HCT116 (cell line): ENCODE measurements around the gene ANO6. TPM values are rescaled to one million over a fixed set of nuclear protein-coding genes. Genes with fewer than 3 reads are reported as not detected.

ENCODE experiments used
- ATAC-seq: fragments of 200-7000 bp; cut with Tn5 transposase; 2 replicates; pipeline ENCODE4 v1.9.1; 2020; ENCODE audit warnings: mild to moderate bottlenecking, moderate library complexity
- BruUV-seq: library from RNA; stranded (reverse); fragments of 400-500 nt; replicated peaks from 2 replicates; lab custom pipeline; 2021; lab: Mats Ljungman, UMichigan
- CTCF ChIA-PET: fragments of 300-600 bp; sonication (Branson Sonifier 250); formaldehyde crosslinking; loops from one replicate; lab custom pipeline; 2021; ENCODE audit warnings: antibody characterized with exemption; lab: Charles Lee
- POLR2A ChIA-PET: fragments of 300-600, 350-600 bp; sonication (Branson Sonifier 250); formaldehyde crosslinking; loops from one replicate; lab custom pipeline; 2021; ENCODE audit warnings: antibody characterized with exemption; lab: Charles Lee
- RAD21 ChIA-PET, 2 experiments: fragments of 300-600 bp; sonication (Branson Sonifier 250); formaldehyde crosslinking; loops; one replicate each; lab custom pipeline; 2023; ENCODE audit warnings: low total read pairs in 2 of 2; ENCODE audit not compliant: uncharacterized antibody in 2 of 2, unreplicated experiment in 2 of 2, low non-redundant PET in 1 of 2; lab: Charles Lee
- DNase-seq: peaks from one replicate; pipeline ENCODE4 v3.0.0-alpha.2; 2010; ENCODE audit warnings: low read depth, low spot score
- H2AFZ ChIP-seq: fragments of 200-600 bp; shearing (Covaris generic), sonication (generic); 2 replicates; pipeline ENCODE4 v1.6.1; 2017; ENCODE audit warnings: low read depth, mixed run types, mixed read lengths, antibody characterized with exemption, low read length; ENCODE audit not compliant: poor library complexity, severe bottlenecking
- H3K27ac ChIP-seq: 2 replicates; pipeline ENCODE4 v1.5.1; 2012; ENCODE audit warnings: low read depth, low read length
- H3K27me3 ChIP-seq: fragments of 200-600 bp; sonication (generic); 2 replicates; pipeline ENCODE4 v1.6.1; 2016; ENCODE audit warnings: mixed run types, low read length, mixed read lengths; ENCODE audit not compliant: insufficient read depth
- H3K36me3 ChIP-seq, 2 experiments: fragments of 200-500 bp in 1 of 2; fragments of 200-600 bp in 1 of 2; sonication (Bioruptor generic) in 1 of 2; sonication (generic) in 1 of 2; 2 replicates each; pipeline versions ENCODE4 v1.5.1 to v1.6.1; 2014 to 2016; ENCODE audit warnings: low read length in 2 of 2, inconsistent platforms in 1 of 2, mixed read lengths in 1 of 2, mixed run types in 1 of 2; ENCODE audit not compliant: insufficient read depth in 2 of 2, control insufficient read depth in 1 of 2
- H3K4me1 ChIP-seq, 2 experiments: fragments of 200-600 bp in 1 of 2; sonication (generic) in 1 of 2; 2 replicates each; pipeline versions ENCODE4 v1.5.1 to v1.6.1; 2012 to 2017; ENCODE audit warnings: low read length in 2 of 2, inconsistent platforms in 1 of 2, mild to moderate bottlenecking in 1 of 2, mixed read lengths in 1 of 2, mixed run types in 1 of 2, moderate library complexity in 1 of 2; ENCODE audit not compliant: insufficient read depth in 2 of 2, control insufficient read depth in 1 of 2
- H3K4me2 ChIP-seq: fragments of 200-600 bp; sonication (generic); 2 replicates; pipeline ENCODE4 v1.6.1; 2017; ENCODE audit warnings: mixed run types, low read length, mixed read lengths
- H3K4me3 ChIP-seq, 2 experiments: fragments of 200-600 bp in 1 of 2; sonication (generic) in 1 of 2; replicated peaks in 1 of 2; 2 replicates each; pipeline ENCODE4 v1.5.1; 2011 to 2016; ENCODE audit warnings: low read length in 2 of 2, control low read depth in 1 of 2, low read depth in 1 of 2, mild to moderate bottlenecking in 1 of 2, mixed read lengths in 1 of 2, mixed run types in 1 of 2
- H3K79me2 ChIP-seq: fragments of 200-600 bp; sonication (generic); 2 replicates; pipeline ENCODE4 v1.6.1; 2017; ENCODE audit warnings: mild to moderate bottlenecking, mixed run types, low read length, moderate library complexity, mixed read lengths; ENCODE audit not compliant: insufficient read depth
- H3K9ac ChIP-seq: fragments of 200-600 bp; sonication (generic); 2 replicates; pipeline ENCODE4 v1.6.1; 2016; ENCODE audit warnings: low read length, mixed read lengths
- H3K9me2 ChIP-seq: fragments of 200-600 bp; sonication (generic), shearing (Covaris generic); 2 replicates; pipeline ENCODE4 v1.6.1; 2017; ENCODE audit warnings: mixed run types, mild to moderate bottlenecking, moderate library complexity; ENCODE audit not compliant: insufficient read depth
- H3K9me3 ChIP-seq, 2 experiments: fragments of 200-500 bp in 1 of 2; fragments of 200-600 bp in 1 of 2; sonication (Bioruptor generic) in 1 of 2; sonication (generic) in 1 of 2; 2 replicates each; pipeline ENCODE4 v1.6.1; 2014 to 2017; ENCODE audit warnings: low read length in 2 of 2, mixed read lengths in 2 of 2, inconsistent platforms in 1 of 2, low read depth in 1 of 2, mild to moderate bottlenecking in 1 of 2, mixed run types in 1 of 2, moderate library complexity in 1 of 2; ENCODE audit not compliant: control insufficient read depth in 1 of 2, insufficient read depth in 1 of 2
- H4K20me1 ChIP-seq: fragments of 200-600 bp; sonication (generic), shearing (Covaris generic); 2 replicates; pipeline ENCODE4 v1.6.1; 2017; ENCODE audit warnings: mixed run types, mild to moderate bottlenecking, moderate library complexity; ENCODE audit not compliant: insufficient read depth
- CTCF ChIP-seq, 3 experiments: fragments of 200-600 bp in 1 of 3; sonication (generic) in 1 of 3; IDR thresholded peaks in 2 of 3; conservative IDR thresholded peaks in 1 of 3; 2 replicates each; pipeline ENCODE4 v1.5.1; 2012 to 2017; ENCODE audit warnings: low read depth in 2 of 3, low read length in 2 of 3, antibody characterized with exemption in 1 of 3, borderline replicate concordance in 1 of 3, control low read depth in 1 of 3, mild to moderate bottlenecking in 1 of 3, mixed read lengths in 1 of 3, mixed run types in 1 of 3, moderate library complexity in 1 of 3; ENCODE audit not compliant: insufficient read depth in 1 of 3
- ELF1 ChIP-seq: IDR thresholded peaks from 2 replicates; pipeline ENCODE4 v1.6.1; 2012; ENCODE audit warnings: low read depth, borderline replicate concordance
- POLR2AphosphoS5 ChIP-seq: IDR thresholded peaks from 2 replicates; pipeline ENCODE4 v1.6.1; 2011; ENCODE audit warnings: mild to moderate bottlenecking, low read depth, low read length, moderate library complexity
- SIN3A ChIP-seq: IDR thresholded peaks from 2 replicates; pipeline ENCODE4 v1.6.1; 2012; ENCODE audit warnings: low read depth
- ZBTB33 ChIP-seq: IDR thresholded peaks from 2 replicates; pipeline ENCODE4 v1.6.1; 2011; ENCODE audit warnings: mild to moderate bottlenecking, low read length, moderate library complexity; ENCODE audit not compliant: insufficient replicate concordance; ENCODE audit errors: extremely low read depth
- intact Hi-C: fragments of 100-400 bp; cut with micrococcal nuclease; formaldehyde crosslinking; loops from 2 replicates; pipeline ENCODE4 v1.10.0; 2022
- total RNA-seq: library from RNA; stranded (reverse); gene quantifications from one replicate; pipeline ENCODE4 v1.2.1, GENCODE V29; 2021; ENCODE audit not compliant: unreplicated experiment

ANO6 gene
- total RNA-seq, 1 experiment from 2014 or later, result 36.7 TPM

GRCh38 chr12:45174595-45174994 lies 41.3 kb upstream of the ANO6 start (continued):
- TF ChIP-seq ZBTB33 (no peak), SIN3A (no peak), CTCF (IDR thresholded peaks at IDR 0.05 in 2 of 3, conservative IDR thresholded peaks at IDR 0.05 in 1 of 3; ENCODE audit: borderline replicate concordance in 1 of 3, insufficient read depth in 1 of 3, low read depth in 2 of 3, low read length in 2 of 3) (no peak)

DNA sequence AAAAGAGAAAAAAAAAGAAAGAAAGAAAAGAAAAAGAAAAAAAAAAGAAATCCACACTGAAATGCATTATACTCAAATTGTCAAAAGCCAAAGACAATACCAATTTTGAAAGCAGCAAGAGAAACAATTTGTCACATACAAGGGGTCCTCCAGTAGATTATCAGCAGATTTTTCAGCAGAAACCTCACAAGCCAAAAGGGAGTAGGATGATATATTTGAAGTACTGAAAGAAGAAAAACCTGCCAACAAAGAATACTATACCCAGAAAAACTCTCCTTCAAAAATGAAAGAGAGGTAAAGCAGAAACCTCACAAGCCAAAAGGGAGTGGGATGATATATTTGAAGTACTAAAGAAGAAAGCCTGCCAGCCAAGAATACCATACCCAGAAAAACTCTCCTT lies 37.1 kb upstream of the ANO6 start:
- H3K9me3 ChIP-seq, result peaks cover 0 to 8% of the 10 kb centered on the region in 2 experiments; a peak in 1 of 4 replicates
- H3K36me3 ChIP-seq, result no peaks in the 10 kb centered on the region
- H3K27ac ChIP-seq, result no peak overlapping the region
- intact Hi-C loops, result loop anchor here (10.0 kb wide), 1 partner anchor 366 kb away; no protein-coding TSS in a partner anchor
- no peak for TF ChIP-seq CTCF (IDR thresholded peaks at IDR 0.05 in 2 of 3, conservative IDR thresholded peaks at IDR 0.05 in 1 of 3; ENCODE audit: borderline replicate concordance in 1 of 3, insufficient read depth in 1 of 3, low read depth in 2 of 3, low read length in 2 of 3)
- no peak for TF ChIP-seq POLR2AphosphoS5
- no peak for TF ChIP-seq ZBTB33
- no peak for TF ChIP-seq ELF1
- H3K27me3 ChIP-seq, result no peaks in the 10 kb centered on the region
- H4K20me1 ChIP-seq, result no peaks in the 10 kb centered on the region
- DNase-seq (no peak), ATAC-seq (no peak)
- no peaks in the 10 kb centered on the region for H3K79me2 ChIP-seq
- no peak overlapping the region for H2AFZ ChIP-seq
- H3K4me3 ChIP-seq, result no peak overlapping the region
- ChIA-PET CTCF (no interaction called here), RAD21 (no interaction called here), POLR2A (no interaction called here)
- no peak overlapping the region for H3K4me2 ChIP-seq
- no TSS peak for BruUV-seq
- H3K9ac ChIP-seq, result no peak overlapping the region
- no peaks in the 10 kb centered on the region for H3K9me2 ChIP-seq
- H3K4me1 ChIP-seq, result no peaks in the 10 kb centered on the region
